Keratinocyte (primary cell): ENCODE measurements around the gene PALD1. TPM values are rescaled to one million over a fixed set of nuclear protein-coding genes. Genes with fewer than 3 reads are reported as not detected.

Experiments used
- DNase-seq: peaks from one replicate; pipeline ENCODE4 v3.0.0-alpha.2; 2011; ENCODE audit warnings: low read depth, missing footprints, low spot score
- FAIRE-seq: peaks from 2 replicates; lab custom pipeline; 2011; peaks lifted over from hg19 to GRCh38; lab: Jason Lieb, UNC
- H2AFZ ChIP-seq: 2 replicates; pipeline ENCODE4 v1.6.0; 2012; ENCODE audit warnings: low read length, control low read depth, inconsistent platforms; ENCODE audit not compliant: control insufficient read depth
- H3K27ac ChIP-seq: 2 replicates; pipeline ENCODE4 v1.5.1; 2011; ENCODE audit warnings: low read length; ENCODE audit not compliant: control insufficient read depth, insufficient read depth
- H3K27me3 ChIP-seq: 3 replicates; pipeline ENCODE4 v1.6.0; 2011; ENCODE audit warnings: low read length; ENCODE audit not compliant: control insufficient read depth, insufficient read depth; ENCODE audit errors: extremely low read depth
- H3K36me3 ChIP-seq, 2 experiments: 2 replicates in 1 of 2; 3 replicates in 1 of 2; pipeline ENCODE4 v1.5.1; 2011; ENCODE audit warnings: low read length in 2 of 2, mild to moderate bottlenecking in 1 of 2; ENCODE audit not compliant: control insufficient read depth in 2 of 2, insufficient read depth in 2 of 2; ENCODE audit errors: extremely low read depth in 1 of 2
- H3K4me1 ChIP-seq: 3 replicates; pipeline ENCODE4 v1.5.1; 2011; ENCODE audit warnings: low read length; ENCODE audit not compliant: control insufficient read depth, insufficient read depth; ENCODE audit errors: extremely low read depth
- H3K4me2 ChIP-seq: 3 replicates; pipeline ENCODE4 v1.6.0; 2011; ENCODE audit warnings: low read depth, low read length; ENCODE audit not compliant: control insufficient read depth, insufficient read depth; ENCODE audit errors: extremely low read depth
- H3K4me3 ChIP-seq, 3 experiments: fragments of 200-600 bp in 1 of 3; sonication (generic) in 1 of 3; 2 replicates in 2 of 3; 3 replicates in 1 of 3; pipeline ENCODE4 v1.5.1; 2011 to 2016; ENCODE audit warnings: low read length in 3 of 3, mild to moderate bottlenecking in 3 of 3, control low read depth in 2 of 3, inconsistent platforms in 1 of 3, low read depth in 1 of 3, mixed read lengths in 1 of 3, mixed run types in 1 of 3, moderate library complexity in 1 of 3; ENCODE audit not compliant: control insufficient read depth in 2 of 3, insufficient read depth in 2 of 3; ENCODE audit errors: extremely low read depth in 1 of 3
- H3K79me2 ChIP-seq: 2 replicates; pipeline ENCODE4 v1.6.0; 2012; ENCODE audit warnings: low read length; ENCODE audit not compliant: control insufficient read depth, insufficient read depth
- H3K9ac ChIP-seq: 3 replicates; pipeline ENCODE4 v1.6.0; 2011; ENCODE audit warnings: low read length; ENCODE audit not compliant: control insufficient read depth, insufficient read depth; ENCODE audit errors: extremely low read depth
- H3K9me1 ChIP-seq: 3 replicates; pipeline ENCODE4 v1.6.0; 2011; ENCODE audit warnings: low read length; ENCODE audit not compliant: control insufficient read depth, insufficient read depth; ENCODE audit errors: extremely low read depth
- H3K9me3 ChIP-seq: 2 replicates; pipeline ENCODE4 v1.5.1; 2012; ENCODE audit warnings: low read depth, low read length; ENCODE audit not compliant: control insufficient read depth
- H4K20me1 ChIP-seq: 3 replicates; pipeline ENCODE4 v1.6.0; 2011; ENCODE audit warnings: low read length; ENCODE audit not compliant: control insufficient read depth, insufficient read depth; ENCODE audit errors: extremely low read depth
- EZH2 ChIP-seq: IDR thresholded peaks from one replicate; pipeline ENCODE4 v1.6.1; 2012; ENCODE audit warnings: inconsistent platforms, mild to moderate bottlenecking, low read length, moderate library complexity
- dilution Hi-C: fragments of 300-500 bp; cut with MboI; formaldehyde crosslinking; loops from one replicate; pipeline ENCODE4 v1.7.0; 2020; ENCODE audit warnings: low sequenced_read_pairs; ENCODE audit not compliant: extremely low pct_ligation_motif_present
- polyA plus RNA-seq, 5 experiments: library from polyadenylated mRNA; depleted of rRNA in 3 of 5; stranded (reverse) in 3 of 5; stranded (forward) in 1 of 5; unstranded in 1 of 5; fragments of >200 nt; gene quantifications; 1 replicate in 1 of 5; 2 replicates in 3 of 5; 3 replicates in 1 of 5; pipeline versions ENCODE4 v1.2.1 to v1.2.3, GENCODE V29; 2011 to 2012; ENCODE audit warnings: missing spikeins in 2 of 5, low read depth in 1 of 5, low replicate concordance in 1 of 5
- TF ChIP-seq, protein P1 (sequence below), 3 experiments: IDR thresholded peaks in 1 of 3; conservative IDR thresholded peaks in 1 of 3; optimal IDR thresholded peaks in 1 of 3; 2 replicates in 2 of 3; 3 replicates in 1 of 3; pipeline versions ENCODE3 to v1.5.1; 2011; ENCODE audit warnings: low read length in 3 of 3, mild to moderate bottlenecking in 3 of 3, moderate library complexity in 2 of 3, control low read depth in 1 of 3, inconsistent platforms in 1 of 3; ENCODE audit not compliant: insufficient read depth in 2 of 3; ENCODE audit errors: extremely low read depth in 1 of 3

PALD1 gene
- polyA plus RNA-seq, 1 donor (not counting 4 experiments of a cell fraction or from before 2014, with no cell fraction given), result 0.83 TPM

DNA sequence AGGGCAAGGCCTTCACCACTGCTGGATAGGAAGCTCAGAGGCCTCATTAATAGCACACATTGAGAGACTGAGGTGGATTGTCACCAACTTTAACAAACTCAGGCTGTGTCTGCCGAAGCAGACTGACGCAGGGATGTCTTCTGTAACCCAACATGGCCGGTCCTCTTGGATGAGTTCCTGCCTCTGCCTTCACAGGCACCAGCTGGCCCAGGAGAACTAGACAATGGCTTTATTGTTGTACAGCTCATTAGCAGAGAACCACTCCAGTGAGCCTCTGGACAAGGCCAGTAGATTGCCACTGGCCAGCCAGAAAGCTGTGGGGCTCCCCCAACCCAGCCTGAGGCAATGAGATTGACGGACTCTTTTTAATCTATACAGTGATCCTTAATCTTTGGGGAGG lies 46.5 kb upstream of the PALD1 start:
- Histone ChIP-seq H3K9me3 (no peaks in the 10 kb centered on the region), H3K36me3 (peaks cover 5 to 9% of the 10 kb centered on the region in 2 experiments), H3K27me3 (no peaks in the 10 kb centered on the region), H3K4me3 (no peak overlapping the region), H3K79me2 (no peaks in the 10 kb centered on the region), H4K20me1 (no peaks in the 10 kb centered on the region), H3K27ac (no peak overlapping the region), H3K9me1 (no peaks in the 10 kb centered on the region), H2AFZ (no peak overlapping the region), H3K4me2 (no peak overlapping the region), H3K9ac (no peak overlapping the region), H3K4me1 (no peaks in the 10 kb centered on the region)
- FAIRE-seq (no peak), DNase-seq (no peak)
- dilution Hi-C loops, result no loop called here
- TF ChIP-seq, protein P1, sequence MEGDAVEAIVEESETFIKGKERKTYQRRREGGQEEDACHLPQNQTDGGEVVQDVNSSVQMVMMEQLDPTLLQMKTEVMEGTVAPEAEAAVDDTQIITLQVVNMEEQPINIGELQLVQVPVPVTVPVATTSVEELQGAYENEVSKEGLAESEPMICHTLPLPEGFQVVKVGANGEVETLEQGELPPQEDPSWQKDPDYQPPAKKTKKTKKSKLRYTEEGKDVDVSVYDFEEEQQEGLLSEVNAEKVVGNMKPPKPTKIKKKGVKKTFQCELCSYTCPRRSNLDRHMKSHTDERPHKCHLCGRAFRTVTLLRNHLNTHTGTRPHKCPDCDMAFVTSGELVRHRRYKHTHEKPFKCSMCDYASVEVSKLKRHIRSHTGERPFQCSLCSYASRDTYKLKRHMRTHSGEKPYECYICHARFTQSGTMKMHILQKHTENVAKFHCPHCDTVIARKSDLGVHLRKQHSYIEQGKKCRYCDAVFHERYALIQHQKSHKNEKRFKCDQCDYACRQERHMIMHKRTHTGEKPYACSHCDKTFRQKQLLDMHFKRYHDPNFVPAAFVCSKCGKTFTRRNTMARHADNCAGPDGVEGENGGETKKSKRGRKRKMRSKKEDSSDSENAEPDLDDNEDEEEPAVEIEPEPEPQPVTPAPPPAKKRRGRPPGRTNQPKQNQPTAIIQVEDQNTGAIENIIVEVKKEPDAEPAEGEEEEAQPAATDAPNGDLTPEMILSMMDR (optimal IDR thresholded peaks at IDR 0.05 in 1 of 3, IDR thresholded peaks at IDR 0.05 in 1 of 3, conservative IDR thresholded peaks at IDR 0.05 in 1 of 3; ENCODE audit: extremely low read depth in 1 of 3, insufficient read depth in 2 of 3, low read length in 3 of 3), result no peak
- TF ChIP-seq EZH2, result no peak

DNA sequence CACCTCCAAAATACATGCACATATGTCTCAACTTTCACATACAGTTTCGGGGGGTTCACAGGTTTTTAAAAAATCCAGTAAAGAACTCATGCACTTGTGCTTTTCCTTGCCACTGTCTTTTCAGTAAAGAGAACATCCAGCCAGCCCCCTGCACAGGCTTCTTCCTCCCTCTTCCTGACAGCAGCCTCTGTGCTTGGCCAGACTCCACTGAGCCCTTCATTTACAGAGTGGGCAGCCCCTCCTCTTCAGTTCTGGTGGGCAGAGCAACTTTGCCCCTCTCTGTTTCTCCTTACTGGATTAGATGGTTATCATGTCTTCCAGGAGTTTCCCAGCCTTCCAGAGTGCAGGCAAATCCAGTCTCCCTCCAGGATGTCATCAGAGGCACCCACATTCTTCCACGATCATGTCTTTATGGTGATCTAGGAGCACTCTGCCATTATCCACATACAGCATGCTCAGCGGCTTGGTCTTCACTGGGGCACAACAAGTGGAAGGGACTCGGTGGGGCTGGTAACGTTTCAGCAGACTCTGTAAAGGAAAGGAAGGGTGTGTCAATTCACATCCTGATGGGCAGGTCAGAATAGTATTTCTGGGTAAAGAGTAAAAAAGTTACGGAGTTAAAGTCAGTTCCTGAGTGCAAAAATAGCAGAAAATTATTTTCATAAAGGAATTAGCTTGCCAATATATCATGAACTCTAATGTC lies 45.9 kb upstream of the PALD1 start:
- H2AFZ ChIP-seq, result no peak overlapping the region
- no peak overlapping the region for H3K4me3 ChIP-seq
- H3K4me2 ChIP-seq, result no peak overlapping the region
- FAIRE-seq (no peak), DNase-seq (no peak)
- H3K36me3 ChIP-seq, result peaks cover 5 to 9% of the 10 kb centered on the region in 2 experiments
- dilution Hi-C loops, result no loop called here
- H3K9ac ChIP-seq, result no peak overlapping the region
- no peaks in the 10 kb centered on the region for H4K20me1 ChIP-seq
- no peaks in the 10 kb centered on the region for H3K27me3 ChIP-seq
- H3K9me1 ChIP-seq, result no peaks in the 10 kb centered on the region
- TF ChIP-seq, protein P1 (optimal IDR thresholded peaks at IDR 0.05 in 1 of 3, IDR thresholded peaks at IDR 0.05 in 1 of 3, conservative IDR thresholded peaks at IDR 0.05 in 1 of 3; ENCODE audit: extremely low read depth in 1 of 3, insufficient read depth in 2 of 3, low read length in 3 of 3), result no peak
- no peak for TF ChIP-seq EZH2
- H3K27ac ChIP-seq, result no peak overlapping the region
- H3K79me2 ChIP-seq, result no peaks in the 10 kb centered on the region
- no peaks in the 10 kb centered on the region for H3K9me3 ChIP-seq
- no peaks in the 10 kb centered on the region for H3K4me1 ChIP-seq
